HG02623 (cell line): ENCODE measurements around the gene ZSCAN5B.
"Not testable (repeated sequence)": the region's sequence is repeated elsewhere in the genome, so short reads cannot be mapped to it uniquely, and the experiment has no call there.

Experiments used
- ATAC-seq: cut with Tn5 transposase; IDR thresholded peaks from one replicate; pipeline ENCODE4 v1.9.1; 2021; ENCODE audit warnings: moderate library complexity; ENCODE audit not compliant: unreplicated experiment

Gene ZSCAN5B

DNA sequence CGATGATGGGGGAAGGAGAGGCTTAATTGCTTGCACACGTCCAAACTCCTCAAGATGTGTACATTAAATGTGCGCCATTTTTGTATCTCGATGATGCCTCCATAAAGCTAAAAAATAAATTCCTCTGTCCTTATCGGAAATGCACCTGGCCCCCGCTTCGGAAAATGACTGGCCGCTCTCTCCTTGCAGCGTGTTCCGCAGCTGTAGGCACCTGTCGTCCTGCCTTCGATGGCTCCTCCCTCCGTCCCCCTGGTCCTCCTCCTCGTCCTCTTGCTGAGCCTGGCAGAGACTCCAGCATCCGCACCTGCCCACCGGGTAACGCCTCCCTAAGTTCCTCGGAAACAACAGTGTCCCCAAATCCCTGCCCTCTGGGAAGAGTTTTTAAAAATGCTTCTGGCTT, 20.7 kb downstream of the ZSCAN5B start:
- no peak for ATAC-seq

DNA sequence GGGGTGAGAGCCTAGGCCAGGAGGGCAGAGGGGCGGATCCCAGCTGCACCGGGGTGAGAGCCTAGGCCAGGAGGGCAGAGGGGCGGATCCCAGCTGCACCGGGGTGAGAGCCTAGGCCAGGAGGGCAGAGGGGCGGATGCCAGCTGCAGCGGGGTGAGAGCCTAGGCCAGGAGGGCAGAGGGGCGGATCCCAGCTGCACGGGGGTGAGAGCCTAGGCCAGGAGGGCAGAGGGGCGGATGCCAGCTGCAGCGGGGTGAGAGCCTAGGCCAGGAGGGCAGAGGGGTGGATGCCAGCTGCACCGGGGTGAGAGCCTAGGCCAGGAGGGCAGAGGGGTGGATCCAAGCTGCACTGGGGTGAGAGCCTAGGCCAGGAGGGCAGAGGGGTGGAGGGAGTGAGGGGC, 21.3 kb downstream of the ZSCAN5B start:
- ATAC-seq: not testable (repeated sequence)

DNA sequence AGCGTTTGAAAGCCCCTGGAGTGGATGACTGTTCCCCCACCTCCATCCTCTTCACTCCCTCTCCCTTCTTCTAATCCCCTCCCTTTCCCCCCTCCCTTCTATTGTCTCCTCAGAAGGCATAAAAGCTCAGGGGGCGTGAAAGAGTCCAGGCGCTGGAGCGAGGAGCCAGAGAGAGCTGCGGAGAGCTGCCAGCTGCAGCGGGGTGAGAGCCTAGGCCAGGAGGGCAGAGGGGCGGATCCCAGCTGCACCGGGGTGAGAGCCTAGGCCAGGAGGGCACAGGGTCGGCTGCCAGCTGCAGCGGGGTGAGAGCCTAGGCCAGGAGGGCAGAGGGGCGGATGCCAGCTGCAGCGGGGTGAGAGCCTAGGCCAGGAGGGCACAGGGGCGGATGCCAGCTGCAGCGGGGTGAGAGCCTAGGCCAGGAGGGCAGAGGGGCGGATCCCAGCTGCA, 21.7 kb downstream of the ZSCAN5B start, which contains the start of gene GALP:
Gene GALP, plus strand, starts transcription at position 148 of the 447 bp plus-strand sequence. CDS start 1,101 bp downstream, outside the sequence.
- ATAC-seq: not testable (repeated sequence)

DNA sequence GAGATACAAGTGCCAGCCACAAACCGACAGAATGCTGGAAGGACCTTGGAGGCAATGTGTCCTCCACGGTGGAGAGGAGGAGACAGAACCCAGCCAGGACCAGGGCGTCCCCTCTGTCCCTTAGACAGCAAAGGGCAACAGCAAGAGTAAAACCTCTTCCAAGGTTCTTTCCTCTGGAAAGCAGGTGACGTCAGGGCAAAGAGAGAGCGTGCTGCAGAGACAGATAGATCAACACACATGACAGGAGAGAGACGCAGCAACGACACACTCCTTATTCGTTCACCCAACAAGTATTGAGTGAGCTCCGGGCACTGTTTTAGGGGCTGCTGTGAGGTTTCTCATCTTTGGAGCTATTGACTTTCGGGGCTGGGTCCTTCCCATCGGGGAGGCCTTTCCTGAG, 23.0 kb downstream of the ZSCAN5B start:
- ATAC-seq: no peak

DNA sequence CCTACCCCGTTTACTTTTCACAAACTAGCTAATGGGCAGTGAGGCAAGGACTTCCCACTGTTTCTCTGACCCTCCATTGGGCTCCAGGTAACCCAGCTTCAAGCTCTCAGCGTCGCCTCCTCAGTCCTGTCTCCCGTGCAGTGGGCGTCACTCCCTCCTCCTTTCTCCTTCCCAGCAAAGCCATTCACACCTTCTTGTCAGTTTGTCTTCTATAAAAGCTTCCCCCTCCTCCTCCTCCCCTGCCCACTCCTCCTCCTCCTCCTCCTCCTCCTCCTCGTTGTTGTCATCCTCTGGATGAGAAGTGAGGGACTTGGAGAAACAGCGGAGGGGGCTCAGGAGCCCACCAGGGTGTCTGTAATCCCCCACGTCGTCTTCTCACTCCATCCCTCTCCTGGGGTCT, 23.5 kb downstream of the ZSCAN5B start:
- no peak for ATAC-seq

DNA sequence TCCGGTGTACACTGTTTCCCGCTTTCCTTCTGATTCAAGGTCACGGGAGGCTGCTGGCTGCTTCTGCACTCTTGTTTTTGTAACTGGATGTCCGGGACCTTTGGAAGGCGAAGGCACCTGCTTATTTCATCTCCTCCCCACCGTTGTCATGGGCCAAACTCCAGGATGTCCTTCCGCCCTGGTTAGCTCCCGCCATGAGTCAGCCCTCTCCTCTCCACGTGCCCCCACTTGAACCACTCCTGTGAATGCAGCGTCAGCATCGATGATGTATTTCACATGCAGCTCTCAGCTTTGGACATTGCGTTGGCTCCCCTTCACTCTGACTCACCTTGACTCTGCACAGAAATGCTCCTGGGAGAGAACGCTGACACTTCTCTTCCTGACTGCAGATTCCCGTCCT, 27.3 kb downstream of the ZSCAN5B start:
- no peak for ATAC-seq

DNA sequence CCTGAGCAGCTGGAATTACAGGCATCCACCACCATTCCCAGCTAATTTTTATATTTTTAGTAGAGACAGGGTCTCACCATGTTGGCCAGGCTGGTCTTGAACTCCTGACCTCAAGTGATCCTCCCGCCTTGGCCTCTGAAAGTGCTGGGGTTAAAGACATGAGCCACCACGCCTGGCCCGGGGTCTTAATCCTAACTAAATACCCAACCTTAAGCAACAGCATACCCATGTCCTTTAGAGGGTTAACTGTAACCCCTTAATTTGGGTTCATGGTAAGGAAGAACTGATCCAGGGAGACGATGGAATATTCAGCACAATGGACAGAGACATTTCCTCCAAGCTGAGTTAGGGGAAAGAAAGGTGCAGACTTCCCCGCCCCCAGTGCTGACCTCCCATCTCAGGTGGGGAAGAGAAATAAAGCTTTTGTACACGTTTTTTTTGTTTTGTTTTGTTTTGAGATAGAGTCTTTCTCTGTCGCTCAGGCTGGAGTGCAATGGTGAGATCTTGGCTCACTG, 30.5 kb downstream of the ZSCAN5B start:
- no peak for ATAC-seq

DNA sequence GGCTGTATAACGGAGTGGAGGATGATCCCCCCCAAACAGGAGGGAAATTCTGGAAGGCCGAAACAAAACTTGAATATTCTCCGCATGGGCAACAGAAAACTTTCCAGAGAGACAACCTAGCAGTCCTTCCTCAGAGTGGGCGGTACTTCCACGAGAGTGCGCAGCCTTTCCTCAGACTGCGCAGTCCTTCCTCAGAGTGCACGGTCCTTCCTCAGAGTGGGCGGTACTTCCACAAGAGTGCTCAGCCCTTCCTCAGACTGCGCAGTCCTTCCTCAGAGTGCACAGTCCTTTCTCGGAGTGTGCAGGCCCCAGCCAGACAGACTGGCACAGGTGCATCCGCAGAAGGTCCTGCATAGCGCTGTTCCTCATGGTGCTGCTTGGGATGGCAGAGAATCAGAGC, 34.5 kb downstream of the ZSCAN5B start:
- no peak for ATAC-seq

DNA sequence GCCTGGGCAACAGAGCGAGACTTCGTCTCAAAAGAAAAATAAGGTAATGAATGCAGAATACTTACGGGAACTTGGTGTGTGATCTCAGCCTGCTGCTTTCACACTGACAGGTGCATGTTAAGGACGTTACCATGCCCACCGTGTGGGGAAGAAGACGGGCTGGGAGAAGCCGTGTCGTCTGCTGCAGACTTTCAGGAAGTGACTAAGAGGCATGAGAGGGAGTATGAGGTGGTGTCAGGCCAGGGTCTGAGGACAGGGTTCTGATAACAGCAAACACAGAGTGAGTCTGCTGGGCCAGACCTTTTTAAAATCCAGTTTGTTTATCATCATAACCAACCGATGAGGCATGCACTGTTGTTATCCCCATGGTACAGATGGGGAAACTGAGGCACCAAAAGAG, 35.3 kb downstream of the ZSCAN5B start:
- ATAC-seq: no peak

DNA sequence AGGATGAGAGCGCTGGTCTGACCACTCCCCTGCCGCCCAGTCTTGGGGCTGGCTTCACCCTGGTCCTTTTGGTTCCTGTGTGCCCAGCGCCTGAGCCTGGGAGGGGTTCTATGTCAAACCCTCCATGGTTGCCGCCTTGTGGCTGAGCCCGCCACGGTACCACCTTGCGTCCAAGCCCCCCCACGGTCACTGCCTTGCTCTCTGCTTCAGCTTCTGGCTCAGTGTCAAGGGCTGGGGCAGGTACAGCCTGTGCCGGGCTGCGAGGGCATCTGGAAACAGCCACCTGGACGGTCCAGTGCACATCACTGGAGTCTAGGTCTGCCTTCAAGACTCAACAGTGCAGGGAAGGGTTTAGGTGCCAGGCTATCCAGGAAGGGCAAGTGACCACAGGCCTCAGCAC, 36.0 kb downstream of the ZSCAN5B start:
- ATAC-seq: no peak

DNA sequence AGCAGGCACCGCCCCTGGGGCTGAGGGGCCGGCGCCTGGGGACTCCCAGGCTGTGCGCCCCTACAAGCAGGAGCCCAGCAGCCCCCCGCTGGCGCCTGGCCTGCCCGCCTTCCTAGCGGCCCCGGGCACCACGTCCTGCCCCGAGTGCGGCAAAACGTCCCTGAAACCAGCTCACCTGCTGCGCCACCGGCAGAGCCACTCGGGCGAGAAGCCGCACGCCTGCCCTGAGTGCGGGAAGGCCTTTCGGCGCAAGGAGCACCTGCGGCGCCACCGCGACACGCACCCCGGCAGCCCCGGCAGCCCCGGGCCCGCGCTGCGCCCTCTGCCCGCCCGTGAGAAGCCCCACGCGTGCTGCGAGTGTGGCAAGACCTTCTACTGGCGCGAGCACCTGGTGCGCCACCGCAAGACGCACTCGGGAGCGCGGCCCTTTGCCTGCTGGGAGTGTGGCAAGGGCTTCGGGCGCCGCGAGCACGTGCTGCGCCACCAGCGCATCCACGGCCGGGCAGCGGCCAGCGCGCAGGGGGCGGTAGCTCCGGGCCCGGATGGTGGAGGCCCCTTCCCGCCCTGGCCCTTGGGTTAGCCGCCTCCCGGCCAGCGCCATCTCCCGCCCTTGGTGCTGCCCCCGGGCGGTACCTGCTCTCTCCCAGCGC, 37.8 kb downstream of the ZSCAN5B start:
- no peak for ATAC-seq

DNA sequence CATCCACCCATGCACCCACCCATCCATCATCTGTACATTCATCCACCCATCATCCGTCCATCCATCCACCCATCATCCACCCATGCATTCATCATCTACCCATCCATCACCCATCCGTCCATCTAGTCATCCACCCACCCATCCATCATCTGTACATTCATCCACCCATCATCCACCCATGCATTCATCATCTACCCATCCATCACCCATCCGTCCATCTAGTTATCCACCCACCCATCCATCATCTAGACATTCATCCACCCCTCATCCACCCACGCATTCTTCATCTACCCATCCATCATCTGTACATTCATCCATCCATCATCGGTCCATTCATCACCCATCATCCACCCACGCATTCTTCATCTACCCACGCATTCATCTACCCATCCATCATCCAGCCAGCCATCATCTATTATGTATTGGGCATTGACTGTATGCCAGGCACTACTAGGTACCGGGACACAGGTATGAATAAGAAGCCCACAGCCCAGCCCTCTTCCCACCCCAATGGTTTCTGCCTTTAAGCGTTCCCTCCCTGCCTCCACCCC, 38.5 kb downstream of the ZSCAN5B start:
- ATAC-seq: no peak

DNA sequence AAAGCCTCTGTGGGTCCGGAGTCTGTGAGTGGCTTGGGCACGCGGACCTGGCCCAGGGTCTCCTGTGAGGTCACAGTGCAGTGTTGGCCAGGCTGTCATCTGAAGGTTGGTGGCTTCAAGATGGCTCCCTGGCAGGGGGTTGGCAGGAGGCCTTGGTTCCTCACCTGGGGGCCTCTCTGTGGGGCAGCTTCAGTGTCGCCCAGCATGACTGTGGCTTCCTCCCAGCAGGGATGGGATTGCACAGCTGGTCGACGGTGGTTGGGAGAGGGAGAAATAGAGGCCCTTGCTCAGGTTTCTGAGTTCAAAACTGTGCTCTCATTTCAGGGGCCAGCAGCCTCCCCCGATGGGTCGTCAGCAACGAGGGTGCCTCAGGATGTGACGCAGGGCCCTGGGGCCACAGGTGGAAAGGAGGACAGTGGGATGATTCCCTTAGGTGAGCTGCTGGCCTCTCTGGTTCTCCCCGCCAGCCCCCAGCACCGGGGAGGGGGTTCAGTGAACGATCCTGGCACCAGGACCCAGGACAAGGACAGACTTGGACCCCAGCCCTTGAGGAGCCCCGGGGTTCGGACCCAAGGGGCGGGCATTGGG, 39.3 kb downstream of the ZSCAN5B start:
- ATAC-seq: no peak

DNA sequence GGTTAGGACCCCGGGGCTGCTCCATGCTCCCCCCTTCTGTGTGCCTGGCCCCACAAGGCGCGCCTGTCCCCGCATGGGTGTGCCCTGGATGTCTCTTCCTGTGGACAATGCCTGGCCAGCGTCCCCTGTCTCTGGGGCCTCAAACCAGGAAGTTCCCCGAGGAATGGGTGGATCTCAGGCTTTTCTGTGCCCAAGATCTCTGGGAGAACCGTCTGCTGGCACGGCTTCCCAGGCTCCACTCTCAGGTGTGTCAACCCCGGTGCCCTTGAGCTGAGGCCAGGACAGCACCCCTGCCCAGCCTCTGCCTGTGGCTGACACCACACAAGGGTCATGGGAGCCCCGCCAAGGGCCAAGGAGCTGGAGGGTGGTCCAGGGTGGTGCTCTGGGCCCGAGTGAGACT, 40.8 kb downstream of the ZSCAN5B start:
- ATAC-seq: no peak

DNA sequence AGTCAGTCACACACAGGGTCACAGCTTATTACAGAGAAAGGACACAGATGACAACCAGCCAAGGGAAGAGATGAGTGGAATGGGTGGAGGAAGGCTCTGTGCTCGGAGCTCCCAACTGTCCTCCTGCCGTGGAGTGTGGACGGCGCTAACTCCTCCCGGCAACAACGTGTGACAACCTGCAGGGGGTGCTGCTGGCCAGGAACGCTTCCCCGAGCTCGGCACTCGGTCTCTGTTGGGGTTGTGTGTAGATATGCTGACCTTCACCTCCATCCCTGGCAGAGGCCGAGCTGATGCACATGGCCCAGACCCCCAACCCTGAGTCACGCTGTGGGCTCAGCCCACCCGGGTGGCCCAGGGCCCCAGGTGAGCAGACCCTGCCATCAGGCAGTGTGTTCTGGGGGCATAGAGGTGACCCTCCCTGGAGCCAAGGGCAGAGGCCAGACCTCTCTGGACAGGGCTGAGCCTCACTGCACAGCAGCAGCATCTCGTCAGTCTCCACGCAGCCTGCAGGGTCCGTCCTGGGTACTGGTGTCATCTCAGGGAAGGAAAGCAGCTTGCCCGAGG, 42.4 kb downstream of the ZSCAN5B start:
- ATAC-seq: no peak

DNA sequence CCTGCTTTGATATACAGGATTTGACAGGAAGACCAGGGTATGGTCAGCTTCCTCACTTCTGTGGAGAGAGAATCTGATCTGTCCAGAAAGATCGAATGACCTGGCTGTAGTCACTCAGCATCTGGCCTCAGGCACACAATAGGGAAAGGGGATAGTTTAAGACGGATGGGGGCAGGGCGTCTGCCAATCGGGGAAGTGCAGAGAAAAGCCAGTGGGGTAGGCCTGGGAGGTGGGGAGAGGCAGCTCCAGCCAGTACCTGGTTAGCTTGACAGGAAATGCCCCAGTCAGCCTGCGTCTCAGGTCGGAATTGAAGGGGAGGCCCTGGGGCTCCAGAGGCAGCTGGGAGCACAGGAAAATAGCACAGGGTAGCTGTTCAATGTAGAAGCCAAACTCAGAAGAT, 44.1 kb downstream of the ZSCAN5B start:
- no peak for ATAC-seq

DNA sequence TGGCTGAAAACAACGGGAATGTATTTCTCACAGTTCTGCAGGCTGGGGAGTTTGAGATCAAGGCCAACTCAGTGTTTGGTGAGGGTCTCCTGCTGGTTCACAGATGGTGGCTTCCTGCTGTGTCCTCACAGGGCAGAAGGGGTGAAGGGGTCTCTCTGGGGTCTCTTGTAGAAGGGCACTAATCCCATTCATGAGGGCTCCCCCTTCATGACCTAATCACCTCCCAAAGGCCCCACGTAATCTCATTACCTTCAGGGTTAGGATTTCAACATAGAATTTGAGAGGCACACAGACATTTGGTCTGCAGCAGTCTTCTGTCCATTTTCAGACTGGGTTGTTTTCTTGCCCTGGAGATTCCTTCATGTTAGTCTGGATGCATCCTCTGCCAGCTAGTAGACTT, 44.9 kb downstream of the ZSCAN5B start:
- ATAC-seq: no peak

DNA sequence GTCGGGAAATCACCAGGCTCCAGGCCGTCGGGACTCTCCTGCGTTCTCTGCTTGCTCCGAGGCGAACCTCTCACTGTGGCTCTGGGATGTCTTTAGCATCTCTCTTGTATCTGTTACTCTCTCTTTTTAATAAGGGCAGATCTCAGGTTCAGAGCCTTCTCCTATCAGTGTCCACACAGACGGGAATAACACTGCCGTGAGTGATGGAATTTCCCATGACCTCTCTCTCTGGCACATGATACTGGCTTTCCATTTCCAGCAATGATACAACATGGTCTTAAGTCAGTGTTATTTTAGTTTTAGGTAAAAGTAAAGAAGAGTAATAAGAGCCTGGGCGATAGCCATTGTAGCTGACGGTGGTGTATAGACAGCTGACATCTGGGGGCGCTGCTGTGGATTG, 47.2 kb downstream of the ZSCAN5B start:
- no peak for ATAC-seq

DNA sequence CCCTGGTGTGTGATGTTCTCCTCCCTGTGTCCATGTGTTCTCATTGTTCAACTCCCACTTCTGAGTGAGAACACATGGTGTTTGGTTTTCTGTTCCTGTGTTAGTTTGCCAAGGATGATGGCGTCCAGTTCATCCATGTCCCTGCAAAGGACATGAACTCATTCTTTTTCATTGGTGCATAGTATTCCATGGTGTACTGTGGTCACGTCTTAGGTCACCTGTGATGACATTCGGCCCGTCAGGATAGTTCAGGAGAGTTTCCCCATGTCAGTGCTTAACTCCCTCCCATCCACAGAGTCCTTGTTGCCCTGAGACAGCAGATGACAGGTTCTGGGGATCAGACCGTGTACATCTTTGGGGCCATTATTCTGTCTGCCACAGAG, 47.9 kb downstream of the ZSCAN5B start:
- ATAC-seq: no peak

DNA sequence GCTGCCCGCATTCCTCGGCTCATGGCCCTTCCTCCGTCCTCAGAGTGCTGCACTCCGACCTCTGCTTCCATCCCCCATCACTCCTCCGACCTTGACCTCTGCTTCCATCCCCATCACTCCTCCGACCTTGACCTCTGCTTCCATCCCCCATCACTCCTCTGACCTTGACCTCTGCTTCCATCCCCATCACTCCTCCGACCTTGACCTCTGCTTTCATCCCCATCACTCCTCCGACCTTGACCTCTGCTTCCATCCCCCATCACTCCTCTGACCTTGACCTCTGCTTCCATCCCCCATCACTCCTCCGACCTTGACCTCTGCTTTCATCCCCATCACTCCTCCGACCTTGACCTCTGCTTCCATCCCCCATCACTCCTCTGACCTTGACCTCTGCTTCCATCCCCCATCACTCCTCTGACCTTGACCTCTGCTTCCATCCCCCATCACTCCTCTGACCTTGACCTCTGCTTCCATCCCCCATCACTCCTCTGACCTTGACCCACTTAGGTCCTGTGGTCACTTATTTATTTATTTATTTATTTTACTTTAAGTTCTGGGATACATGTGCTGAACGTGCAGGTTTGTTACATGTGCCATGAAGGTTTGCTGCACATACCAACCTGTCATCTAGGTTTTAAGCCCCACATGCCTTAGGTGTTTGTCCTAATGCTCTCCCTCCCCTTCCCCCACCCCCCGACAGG, 48.5 kb downstream of the ZSCAN5B start:
- not testable (repeated sequence) for ATAC-seq

DNA sequence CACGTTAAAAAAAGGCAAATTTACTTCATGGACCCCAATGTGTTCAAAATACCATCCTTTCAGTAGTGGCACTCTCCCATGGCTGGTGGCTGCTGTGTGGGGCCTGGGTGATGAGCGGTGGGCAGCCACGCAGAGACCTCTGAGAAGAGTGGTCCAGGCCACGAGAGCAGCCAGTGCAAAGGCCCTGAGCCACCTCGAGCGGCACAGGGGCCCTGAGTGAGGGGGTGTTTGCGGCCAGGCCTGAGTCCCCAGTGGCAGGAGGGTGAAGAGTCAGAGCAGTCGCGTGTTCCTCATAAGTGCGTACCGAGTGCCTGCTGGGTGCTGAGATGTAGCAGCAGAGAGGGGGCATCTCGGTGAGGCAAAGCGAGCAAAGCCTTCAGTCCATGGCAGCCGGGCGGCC, 49.5 kb downstream of the ZSCAN5B start:
- no peak for ATAC-seq
